HG02798 (cell line): ENCODE data around the gene GATAD2B.
"Not testable (repeated sequence)": the region's sequence is repeated elsewhere in the genome, so short reads cannot be mapped to it uniquely, and the experiment has no call there.

Source experiments
- ATAC-seq: cut with Tn5 transposase; IDR thresholded peaks from one replicate; pipeline ENCODE4 v1.9.1; 2021; ENCODE audit warnings: mild to moderate bottlenecking; ENCODE audit not compliant: unreplicated experiment, poor library complexity

GATAD2B gene

GRCh38 chr1:153932156-153933131, 9.7 kb upstream of the GATAD2B start:
- no peak for ATAC-seq

- ATAC-seq: no peak
Observed at GRCh38 chr1:153929981-153930948, 7.5 kb upstream of the GATAD2B start.

- no peak for ATAC-seq
Observed at GRCh38 chr1:153929426-153929825, 6.7 kb upstream of the GATAD2B start.

DNA sequence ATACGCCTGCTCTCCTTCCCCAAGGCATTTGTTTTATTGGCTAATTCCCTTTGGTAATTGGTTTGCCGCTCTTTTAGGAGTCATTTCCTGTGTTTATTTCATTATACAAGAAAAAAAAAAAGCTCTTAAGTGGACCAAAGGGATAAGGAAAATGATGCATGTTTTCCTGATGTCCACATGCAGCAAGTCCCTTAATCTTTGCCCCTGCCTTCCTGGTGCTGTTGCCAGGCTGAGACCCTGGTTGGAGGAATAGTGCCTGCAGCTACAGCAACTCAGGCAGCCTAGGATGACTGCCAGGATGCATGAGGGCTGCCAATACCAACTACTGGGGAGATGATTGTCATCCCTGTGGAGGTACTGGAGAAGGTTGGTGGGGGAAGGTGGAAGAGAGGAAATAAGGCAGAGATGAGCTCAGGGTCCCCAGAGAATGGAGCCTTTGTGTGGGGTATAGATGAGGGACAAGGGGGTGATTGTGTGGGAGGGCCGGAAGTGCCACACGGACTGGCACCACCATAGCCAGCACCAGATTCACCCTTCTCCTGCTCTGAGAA, 6.1 kb upstream of the GATAD2B start:
- ATAC-seq: no peak

DNA sequence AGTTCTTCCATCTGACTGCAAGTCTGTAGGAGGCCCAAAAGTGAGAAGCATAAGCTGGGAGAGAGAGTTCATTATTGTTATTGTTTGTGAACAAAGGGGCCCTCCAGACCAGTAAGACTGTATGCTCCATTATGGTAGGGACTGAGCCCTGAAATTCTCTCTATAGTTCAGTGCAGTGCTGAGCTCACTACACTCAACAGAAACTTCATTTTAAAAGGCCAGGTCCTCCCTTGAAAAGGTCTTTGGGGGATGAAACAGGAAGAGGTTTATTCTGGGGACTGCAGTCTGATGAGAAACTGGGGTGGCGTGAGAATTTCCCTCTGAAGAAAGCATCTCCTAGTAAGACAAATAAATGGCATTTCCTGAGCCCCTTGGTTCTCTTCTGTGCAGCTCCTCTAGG, 5.5 kb upstream of the GATAD2B start:
- ATAC-seq: no peak

- no peak for ATAC-seq
Observed at GRCh38 chr1:153926405-153926804, 3.6 kb upstream of the GATAD2B start.

DNA sequence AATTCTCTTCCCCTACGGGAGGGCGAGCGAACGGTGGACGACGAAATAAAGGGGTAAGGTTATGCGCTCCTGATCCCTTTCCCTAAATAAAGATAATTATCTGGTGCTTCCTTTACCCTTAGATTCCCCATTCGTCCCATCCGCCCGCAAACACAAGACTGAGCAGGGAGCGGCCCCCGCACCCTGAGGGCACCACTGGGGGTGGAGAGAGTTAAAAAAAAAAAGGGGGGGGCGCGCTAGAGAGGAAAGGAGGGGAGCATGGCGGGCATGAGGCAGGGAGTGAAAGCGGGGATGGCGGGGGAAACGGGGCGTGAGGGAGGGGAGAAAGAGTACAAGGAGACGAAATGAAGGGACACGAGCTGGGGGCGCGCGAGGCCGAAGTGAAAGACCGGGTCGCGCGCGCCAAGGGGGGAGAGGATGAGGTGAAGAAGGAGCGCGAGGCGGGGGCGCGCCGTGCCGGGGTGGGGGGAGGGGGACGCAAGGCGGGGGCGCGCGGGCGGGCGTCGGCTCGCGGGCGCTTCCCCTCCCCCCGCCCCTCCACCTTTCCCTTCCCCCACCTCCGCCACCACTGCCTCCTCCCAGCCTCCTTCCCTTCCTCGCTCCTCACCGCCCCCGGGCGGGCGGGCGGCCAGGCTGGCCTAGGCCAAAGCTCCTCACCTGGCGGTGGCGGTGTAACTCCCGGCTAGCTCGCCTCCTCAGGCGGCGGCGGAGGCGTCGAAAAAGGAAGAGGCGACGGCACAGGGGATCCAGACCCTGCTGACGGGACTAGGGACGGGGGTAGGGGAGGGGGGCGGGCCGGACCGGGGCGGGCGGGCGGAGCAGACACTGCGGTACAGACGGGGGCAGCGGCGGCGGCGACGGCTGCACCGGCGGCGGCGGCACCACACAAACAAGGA, 448 bp downstream of the GATAD2B start:
- ATAC-seq: peak; percentile 28

DNA sequence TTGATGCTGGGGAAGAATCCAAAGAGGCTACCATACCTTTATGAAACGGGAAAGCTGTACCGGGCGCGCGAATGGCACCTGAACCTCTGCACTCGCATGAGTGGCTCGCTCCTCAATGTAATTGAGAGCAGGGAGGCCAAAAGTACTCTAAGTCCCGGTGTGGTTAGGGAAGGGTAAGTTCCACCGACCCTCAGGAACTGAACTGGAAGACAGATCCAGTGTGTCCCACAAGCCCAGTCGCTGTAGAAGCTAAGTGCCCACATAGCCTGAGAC, 1.0 kb downstream of the GATAD2B start:
- no peak for ATAC-seq

DNA sequence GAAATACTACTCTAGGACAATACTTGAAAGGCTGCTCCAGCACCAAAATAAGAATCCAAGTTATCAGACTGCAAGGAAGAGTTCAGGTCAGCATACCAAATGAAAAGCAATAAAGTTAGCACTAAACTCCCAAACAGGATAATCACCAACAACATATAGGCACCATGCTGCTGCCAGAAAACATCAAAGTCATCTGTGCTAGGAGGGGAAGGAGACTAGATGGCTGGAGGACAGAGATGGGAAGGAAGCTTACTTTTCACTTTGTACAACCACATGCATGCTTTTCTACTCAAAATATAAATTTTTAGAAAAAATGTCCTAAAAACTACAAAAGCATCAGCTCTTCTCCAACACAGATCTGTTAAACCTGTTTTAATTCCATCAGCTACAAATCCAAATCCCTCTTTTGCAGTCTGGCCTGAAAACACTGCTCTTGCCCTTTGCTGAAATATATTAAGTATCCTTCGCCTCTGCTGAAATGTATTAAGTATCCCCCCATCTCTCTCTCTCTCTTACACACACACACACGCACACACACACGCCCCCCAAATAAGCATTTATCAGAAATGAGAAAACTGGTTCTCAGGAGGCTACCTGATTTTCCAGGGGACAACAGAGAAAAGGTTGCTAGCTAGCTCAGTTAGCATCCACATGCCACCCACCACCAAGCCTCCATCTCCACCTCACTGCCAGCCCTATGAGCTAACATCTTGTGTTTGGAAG, 1.5 kb downstream of the GATAD2B start:
- ATAC-seq: no peak

- no peak for ATAC-seq
Observed at GRCh38 chr1:153919876-153920852, 2.6 kb downstream of the GATAD2B start.

- no peak for ATAC-seq
Observed at GRCh38 chr1:153916297-153916696, 6.5 kb downstream of the GATAD2B start.

DNA sequence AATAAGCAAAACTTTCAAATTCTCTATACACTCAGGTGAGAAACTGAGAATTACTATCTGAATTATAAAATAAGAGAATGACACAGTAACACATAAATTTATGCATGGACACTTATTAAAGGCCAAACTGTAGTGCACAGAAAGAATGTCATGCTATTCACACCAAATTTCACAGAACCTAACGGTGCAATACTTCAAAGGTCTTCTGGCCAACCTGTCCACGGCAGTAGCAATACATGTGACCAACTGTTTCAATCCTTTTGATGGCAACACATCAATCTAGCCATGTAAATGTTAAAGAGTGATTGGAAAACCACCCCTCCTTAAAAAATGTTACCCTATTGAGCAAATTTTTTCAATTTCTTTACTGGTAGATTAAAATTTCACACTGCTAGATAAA, 10.4 kb downstream of the GATAD2B start:
- no peak for ATAC-seq

- not testable (repeated sequence) for ATAC-seq
Observed at GRCh38 chr1:153910560-153910959, 12.2 kb downstream of the GATAD2B start.

- no peak for ATAC-seq
Observed at GRCh38 chr1:153908071-153908470, 14.7 kb downstream of the GATAD2B start.

GRCh38 chr1:153907134-153907533, 15.6 kb downstream of the GATAD2B start:
- ATAC-seq: no peak

DNA sequence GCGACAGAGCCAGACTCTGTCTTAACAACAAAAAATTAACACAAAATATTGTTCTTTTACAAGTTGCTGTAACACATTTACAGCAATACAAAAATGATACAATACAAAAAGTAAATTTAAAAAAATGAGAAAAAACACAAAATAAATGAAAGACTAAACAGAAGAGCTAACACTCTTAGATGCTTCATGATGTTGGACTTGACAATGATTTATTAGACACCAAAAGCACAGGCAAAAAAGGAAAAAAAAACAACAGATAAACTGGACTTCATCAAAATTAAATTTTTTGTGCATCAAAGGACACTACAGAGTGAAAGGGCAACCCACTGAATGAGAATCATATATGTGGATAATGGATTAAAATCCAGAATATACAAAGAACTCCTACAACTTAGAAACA, 16.4 kb downstream of the GATAD2B start:
- no peak for ATAC-seq

GRCh38 chr1:153905908-153906307, 16.9 kb downstream of the GATAD2B start:
- ATAC-seq: not testable (repeated sequence)

DNA sequence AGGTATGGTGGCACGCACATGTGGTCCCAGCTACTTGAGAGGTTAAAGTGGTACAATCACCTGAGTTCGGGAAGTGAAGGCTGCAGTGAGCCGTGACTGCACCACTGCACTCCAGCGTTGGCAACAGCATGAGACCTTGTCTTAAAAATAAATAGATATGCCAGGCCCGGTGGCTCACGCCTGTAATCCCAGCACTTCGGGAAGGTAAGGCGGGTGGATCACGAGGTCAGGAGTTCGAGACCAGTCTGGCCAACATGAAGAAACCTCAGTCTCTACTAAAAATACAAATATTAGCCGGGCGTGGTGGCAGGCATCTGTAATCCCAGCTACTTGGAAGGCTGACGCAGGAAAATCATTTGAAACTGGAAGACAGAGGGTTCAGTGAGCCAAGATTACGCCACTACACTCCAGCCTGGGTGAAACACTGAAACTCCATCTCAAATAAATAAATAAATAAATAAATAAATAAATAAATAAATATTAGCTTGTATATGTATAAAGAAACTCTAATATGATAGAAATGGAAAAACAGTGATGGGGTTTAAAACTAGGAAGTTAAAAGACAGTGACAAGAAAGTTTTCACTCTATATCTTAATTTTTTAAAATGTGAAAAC, 18.8 kb downstream of the GATAD2B start:
- no peak for ATAC-seq
